HG02870 (cell line): Measurements from ENCODE around the gene PHLDA3.
"Not testable (repeated sequence)": the region's sequence is repeated elsewhere in the genome, so short reads cannot be mapped to it uniquely, and the experiment has no call there.

Source experiments
- ATAC-seq: cut with Tn5 transposase; IDR thresholded peaks from one replicate; pipeline ENCODE4 v1.9.1; 2021; ENCODE audit warnings: mild to moderate bottlenecking, moderate library complexity; ENCODE audit not compliant: unreplicated experiment

PHLDA3 gene

DNA sequence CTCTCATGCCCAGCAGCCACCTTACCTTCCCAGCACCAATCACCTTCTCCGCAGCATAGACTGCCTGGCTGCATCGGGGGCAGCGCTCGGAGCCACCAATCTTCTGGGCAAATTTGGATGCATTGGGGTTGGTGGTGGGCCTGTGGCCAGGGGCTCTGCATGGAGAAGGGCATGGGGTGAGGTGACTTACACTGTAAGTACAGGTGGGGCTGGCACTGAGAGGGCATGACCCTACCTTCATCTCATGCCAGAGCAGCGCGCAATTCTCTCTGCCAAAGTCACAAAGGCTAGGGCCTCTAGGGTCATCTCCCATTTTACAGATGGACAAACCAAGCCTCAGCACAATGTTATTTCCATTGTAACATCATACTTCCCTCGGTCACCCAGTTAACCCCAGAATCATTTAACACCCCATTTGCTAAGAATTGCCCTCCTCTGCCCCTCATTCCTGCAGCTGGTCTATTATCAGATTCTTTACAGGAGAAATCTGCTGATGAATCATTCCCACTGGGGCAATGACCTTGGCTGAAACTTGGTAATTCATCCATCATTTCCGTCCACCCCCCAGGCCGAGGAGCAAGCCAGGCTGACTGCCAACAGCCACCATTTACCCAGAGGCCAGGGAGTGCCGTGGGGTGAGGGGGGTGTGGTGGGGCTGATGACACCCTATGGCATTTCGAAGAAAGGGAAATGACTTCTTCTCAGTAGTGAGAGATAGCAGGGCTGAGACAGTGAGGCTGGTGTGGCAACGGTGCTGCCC lies 20.0 kb upstream of the PHLDA3 start:
- no peak for ATAC-seq

DNA sequence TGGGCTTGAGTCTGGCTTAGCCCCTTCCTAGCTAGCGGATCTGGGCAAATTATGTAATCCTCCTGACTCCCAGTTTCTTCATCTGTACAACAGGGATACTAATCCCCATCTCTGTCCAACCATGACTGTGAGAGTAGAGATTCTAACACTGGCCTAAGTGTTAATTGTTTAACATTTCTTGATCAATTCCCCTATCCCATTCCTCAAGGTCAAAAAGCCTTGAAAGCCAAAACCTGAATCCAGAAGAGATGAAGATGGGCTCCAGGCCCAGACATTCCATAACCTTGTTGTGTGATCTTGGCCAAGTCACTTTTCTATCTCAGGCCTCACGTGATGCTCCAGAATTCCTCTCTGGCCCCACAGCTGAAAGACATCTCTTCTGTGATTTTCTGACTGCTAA lies 18.8 kb upstream of the PHLDA3 start:
- no peak for ATAC-seq

DNA sequence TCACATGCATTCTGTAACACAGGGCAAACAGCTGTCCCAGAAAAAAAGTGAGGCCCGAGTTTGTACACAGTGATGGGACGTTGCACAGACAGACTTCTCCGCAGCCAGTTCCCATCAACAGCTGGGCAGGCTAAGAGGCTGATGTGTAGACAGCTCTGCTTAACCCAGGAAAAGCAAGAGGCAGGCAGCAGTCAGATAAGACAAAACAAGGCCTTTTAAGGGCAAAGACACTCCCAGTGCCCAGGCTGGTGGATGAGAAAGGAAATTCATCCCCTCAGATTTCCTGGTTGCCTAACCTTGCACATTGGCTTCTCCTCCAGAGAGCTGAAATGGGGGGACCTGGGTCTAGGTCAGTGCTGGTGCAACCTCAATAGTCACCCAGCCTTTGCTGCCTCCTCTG lies 17.2 kb upstream of the PHLDA3 start:
- no peak for ATAC-seq

DNA sequence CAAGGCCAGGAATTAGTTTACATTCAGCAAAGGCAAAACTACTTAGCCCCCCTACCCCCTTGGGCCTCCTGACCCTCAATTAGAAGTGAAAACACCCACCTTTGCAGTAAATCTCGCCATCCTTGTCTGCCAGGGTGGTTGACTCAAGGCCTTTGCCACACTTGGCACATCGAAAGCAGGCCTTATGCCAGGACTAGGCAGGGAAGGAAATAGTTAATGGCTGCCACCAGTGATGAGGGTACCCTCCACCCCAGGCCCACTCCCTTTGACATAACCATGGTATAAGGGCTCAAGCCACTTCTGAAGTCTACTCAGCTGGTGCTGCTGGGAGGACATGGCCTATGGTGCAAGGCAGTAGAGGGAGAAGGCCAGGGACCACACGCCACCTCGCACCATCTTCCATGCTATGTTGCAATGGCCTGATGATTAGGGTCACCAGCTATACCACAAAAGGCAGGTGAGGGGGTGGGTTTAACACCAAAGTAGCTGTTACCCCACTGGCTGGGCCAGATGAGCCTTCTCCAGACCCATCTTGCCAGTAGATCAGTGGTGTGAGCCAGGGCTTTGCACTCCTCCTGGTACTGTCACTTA lies 16.3 kb upstream of the PHLDA3 start:
- no peak for ATAC-seq

DNA sequence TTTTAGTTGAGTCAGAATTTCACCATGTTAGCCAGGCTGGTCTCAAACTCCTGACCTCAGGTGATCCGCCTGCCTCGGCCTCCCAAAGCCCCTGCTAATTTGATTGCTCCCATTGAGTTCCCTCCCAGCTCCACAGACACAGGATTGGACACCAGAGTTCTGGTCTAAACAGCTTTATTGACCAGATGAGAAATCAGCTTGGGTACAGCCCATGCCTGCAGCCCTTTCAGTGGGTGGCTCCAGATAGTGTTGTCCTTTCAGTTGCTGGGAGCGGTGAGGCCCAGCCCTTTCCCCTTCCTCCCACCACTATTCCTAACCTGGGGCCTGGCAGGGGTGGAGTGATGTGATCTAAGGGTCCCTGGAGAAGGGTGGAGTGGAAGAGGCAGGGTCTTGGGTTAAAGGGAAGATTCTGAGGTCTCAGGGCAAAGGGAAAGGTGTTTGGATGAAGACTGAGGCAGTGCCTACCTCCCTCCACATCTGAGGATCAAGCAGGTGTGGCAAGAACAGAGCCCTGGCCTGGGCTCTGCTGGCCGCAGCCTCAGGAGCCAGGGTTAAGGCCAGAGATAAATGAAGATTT lies 14.5 kb upstream of the PHLDA3 start:
- ATAC-seq: no peak

DNA sequence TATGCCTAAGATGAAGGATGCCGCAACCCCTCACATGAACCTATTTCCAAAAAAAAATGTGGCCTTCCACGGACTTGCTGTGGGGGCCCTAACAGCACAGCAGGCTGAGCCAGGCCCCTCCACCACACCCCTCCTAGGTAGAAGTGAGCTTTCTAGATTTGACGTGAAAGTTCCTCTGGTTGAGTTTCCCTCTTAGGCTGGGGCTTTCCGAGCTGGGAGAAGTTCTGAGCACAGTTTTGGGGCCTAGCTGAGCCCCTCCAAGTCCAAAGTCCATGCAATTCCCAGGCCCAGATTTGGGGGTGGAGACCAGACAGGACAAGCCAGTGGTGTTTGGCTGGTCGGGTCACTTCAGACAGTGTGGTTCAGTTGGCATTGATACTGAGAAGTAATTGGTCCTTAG lies 13.8 kb upstream of the PHLDA3 start:
- ATAC-seq: peak; percentile 72

DNA sequence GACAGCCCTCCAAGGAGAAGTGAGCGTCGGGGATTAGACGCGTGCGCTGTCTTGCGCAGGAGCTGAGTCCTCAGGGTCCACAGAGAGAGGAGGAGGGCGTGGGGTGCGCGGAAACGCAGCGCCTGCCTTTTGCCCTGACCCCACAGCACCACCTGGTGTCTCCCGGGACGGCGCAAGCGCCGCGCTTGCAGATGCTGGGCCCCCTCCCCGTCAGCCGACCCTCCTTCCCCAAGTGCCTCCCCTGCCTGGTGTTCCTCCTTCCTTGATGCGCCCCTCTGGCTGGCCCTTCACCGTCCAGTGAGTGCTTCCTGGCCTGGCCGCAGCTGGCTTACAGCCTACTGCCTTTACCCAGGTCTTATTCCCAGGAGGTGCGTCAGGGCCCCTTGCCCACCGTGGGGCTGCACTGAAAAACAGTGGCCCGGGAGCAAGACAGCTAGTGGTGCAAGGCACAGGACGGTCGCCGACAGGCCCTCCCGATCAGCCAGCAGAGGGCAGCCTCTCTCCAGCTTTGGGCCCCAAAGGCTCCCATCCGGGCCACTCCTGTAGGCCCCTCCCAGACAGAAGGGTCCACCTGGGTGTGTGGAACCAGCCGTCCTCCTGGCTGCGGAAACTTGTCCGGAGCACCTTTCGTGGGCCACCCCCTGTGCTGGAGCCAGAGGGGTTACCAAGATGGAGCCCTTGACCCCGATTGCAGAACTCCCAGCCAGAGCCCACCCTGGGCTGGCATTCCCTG lies 12.9 kb upstream of the PHLDA3 start:
- peak; percentile 66 for ATAC-seq

DNA sequence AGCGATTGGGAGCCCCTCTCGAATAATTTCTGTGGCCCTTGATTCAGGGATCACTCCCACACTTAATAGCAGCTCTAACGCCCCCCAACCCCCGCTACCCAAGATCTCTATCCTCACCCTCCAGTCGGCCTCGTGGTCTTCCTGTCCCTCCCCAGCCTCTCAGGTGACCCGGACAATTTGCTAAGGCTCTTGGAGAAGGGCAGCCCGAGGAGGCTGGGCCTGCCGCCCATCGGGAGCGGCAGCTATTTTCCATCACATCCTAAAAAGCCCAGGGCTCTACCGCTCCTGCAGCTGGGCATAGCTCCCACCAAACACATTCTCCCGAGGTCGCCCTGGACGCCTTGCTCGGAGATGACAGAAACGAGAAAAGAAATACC lies 12.0 kb upstream of the PHLDA3 start:
- no peak for ATAC-seq

DNA sequence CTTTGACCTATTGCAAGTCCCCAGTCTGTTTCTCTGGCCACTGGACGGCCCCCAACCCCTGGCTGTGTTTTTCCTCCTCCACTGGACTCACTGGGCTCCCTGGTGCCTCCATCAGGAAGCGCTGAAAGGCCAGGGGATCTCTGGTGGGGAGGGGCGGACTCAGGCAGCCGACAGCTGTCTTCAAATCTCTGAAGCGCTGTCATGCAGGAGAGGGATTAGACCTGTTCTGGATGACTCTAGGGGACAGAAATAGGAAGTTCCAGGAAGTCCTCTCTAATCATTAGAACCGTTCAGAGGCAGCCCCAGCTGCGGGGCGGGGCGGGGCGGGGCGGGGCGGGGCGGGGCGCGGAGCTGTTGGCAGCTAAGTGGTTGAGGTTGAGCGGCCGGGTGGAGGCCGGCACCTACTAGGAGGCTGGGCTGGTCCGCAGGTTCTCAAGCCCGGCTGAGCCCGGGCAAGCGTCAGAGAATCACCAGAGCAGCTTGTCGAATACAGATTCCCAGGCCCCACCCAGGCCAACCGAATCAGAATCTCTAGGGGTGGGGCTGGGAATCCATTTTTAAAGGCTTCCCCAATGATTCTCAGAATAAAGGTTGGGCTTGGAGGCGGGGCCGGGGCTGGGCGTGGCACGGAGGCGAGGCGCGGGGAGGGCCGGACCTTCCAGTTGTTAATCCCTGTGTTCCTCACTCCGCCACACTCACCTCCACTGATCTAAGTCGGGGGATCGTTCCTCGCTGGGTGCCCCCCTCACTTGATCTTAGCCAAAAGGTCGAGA lies 11.4 kb upstream of the PHLDA3 start:
- no peak for ATAC-seq

DNA sequence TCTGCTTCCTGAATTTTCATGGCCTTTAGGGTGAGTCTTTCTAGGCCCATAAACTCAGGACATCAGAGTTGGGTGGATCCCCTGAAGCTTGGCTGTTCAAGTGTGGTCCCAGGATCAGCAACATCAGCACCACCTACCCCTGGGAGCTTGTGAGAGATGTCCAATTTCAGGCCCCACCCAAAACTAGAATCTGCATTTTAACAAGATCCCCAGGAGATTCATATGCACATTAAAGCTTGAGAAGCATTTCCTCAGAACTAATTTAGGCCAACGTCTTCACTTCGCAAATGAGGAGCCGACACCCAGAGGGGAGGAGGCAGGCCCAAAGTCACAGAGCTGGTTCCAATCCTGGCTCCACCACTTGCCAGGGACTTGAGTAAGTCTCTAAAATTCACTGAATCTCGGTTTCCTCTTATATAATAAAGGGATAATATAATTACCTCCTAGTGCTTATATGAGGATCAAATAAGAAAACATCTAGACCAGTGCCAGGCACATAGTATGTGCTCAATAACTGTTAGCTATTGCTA lies 10.3 kb upstream of the PHLDA3 start:
- ATAC-seq: no peak

DNA sequence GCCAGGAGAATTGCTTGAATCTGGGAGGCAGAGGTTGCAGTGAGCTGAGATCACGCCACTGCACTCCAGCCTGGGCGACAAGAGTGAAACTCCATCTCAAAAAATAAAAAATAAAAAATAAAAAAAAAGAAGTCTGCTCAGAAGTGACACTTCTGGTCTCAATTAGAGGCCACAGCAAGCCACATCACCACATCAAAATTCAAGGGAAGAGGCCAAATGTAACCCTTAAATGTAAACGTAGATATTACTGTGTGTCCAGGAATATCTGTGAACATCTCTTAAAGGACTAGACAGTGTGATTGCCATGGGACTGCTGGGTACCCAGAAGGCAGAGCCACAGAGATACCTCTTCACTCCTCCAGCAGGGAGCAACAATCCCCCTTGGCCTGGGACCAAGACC lies 9.7 kb upstream of the PHLDA3 start:
- not testable (repeated sequence) for ATAC-seq

DNA sequence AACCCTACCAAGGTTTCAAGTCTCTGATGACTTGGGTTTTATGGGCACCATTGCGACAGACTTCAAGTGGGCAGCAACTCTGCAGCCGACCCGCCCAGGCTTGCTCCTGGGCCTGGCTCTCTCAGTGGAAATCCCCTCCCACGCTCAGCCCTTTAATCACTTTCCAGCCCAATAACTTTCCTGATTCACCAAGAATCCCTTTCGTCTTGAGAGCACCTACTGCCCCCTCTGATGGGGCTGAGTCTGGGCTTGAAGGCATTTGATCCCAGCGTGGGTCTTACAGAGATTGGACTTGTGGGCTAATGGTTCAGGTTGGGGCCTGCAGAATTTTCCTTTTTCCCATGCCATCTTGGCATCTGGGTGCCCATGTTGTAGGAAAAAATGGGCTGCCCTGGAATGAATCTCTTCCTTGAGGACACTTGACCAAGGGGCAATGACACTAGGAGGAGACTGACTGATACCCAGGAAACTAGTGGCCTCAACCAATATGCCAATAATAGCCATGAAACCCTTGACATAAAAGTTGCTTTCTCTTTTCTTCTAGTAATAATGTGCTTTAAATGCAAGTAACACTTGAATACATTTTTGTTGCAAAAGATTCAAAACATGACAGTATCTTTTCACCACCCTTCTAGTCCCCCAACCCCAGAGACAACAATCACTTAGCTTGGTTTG lies 7.8 kb upstream of the PHLDA3 start:
- ATAC-seq: no peak

DNA sequence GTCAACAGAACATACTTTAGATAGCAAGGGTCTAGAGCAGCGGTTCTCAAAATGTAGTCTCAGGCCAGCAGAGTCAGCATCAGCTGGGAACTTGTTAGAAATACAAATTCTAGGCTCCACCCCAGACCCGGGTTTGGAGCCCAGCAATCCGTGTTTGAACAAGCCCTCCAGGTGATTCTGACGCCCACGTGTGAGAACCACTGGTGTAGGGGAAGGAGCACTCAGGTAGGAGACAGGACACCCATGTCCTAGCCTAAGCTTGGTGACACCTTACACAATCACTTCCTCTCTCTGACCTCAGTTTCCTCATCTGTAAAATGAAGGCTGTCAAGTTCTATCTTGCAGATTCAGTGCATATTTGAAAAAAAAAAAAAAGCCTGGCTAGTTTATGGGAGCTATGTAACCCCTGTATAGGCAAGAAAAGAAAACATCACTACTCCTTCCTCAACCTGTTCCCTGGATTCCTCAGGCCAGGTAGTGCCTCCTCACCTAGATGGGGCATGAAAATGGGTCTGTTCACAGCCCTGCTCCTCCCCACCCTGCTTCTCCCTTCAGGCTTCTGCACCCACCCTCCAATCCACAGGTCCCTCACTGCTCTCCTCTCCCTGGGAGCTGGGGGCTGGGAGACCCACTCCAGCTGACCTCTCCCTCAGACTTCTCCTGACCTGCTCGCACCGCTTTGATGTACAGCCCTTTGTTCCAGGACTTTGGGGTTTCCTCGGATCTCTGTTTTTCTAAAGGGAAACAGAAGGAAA lies 7.1 kb upstream of the PHLDA3 start:
- ATAC-seq: no peak

DNA sequence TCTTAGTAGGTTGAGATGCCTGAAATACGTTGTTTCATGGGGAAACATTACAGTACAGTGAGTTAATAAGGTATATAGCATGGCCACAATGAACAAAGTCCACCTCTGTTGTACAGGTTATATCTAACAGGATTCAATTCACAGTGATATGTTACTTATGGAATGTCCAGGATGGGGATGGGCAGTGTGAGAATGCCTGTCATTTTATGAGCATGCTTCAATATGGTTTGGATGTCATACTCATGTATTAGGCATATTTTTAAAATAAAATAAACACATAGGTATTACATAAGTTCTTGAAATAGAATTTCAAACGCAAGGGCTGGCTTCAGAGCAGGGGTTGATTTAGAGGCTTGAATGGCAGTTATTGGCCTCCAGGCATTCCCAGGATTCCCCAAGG lies 6.1 kb upstream of the PHLDA3 start:
- no peak for ATAC-seq

DNA sequence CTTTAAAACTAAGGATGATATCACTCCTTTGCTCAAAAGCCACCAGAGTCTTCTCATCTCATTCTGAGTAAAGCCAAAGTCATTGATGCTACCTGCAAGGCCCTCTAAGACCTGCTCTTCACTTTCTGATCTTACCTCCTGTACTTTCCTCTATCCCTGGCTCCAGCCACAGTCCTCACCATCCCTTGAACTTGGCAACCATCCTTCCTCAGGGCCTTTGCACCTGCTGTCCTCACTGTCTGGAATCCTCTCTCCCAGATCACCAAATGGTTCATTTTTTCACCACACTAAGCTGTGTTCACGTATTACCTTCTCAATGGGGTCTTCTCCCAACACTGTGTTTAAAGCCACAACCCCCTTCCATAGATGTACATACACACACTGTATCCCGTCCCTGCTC lies 4.3 kb upstream of the PHLDA3 start:
- ATAC-seq: no peak

DNA sequence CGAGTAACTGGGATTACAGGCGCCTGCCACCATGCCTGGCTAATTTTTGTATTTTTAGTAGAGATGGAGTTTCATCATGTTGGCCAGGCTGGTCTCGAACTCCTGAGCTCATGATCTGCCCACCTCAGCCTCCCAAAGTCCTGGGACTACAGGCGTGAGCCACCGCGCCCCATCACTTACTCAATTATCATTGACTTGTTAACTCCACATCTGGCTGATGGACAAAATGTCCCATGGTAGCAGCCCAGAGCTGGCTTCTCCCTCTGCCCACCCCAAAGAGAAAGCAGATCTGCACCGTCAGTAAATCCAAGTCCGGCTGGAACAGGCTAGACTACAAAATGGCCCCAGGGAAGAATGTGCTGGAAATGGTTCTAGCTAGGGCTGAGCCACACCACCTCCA lies 3.3 kb upstream of the PHLDA3 start:
- ATAC-seq: not testable (repeated sequence)

DNA sequence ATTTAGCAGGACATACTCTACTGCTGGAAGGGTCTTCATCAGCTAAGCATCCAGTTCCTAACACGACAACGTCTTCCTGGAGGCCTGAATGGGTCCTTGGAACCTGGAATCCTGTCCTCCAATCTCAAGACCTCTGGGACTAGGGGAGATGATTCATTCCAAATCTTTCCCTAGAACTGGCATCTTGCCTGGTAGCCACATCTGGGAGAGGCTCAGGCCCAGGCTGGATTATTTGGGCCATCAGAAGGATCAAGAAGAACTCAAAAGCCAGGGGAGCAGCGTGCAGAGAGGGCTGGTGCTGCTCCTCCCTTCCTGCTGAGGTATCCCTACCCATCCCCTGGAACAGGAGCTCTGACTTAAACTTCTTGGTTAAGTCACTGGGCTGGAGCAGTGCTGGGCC lies 2.8 kb upstream of the PHLDA3 start:
- ATAC-seq: no peak

DNA sequence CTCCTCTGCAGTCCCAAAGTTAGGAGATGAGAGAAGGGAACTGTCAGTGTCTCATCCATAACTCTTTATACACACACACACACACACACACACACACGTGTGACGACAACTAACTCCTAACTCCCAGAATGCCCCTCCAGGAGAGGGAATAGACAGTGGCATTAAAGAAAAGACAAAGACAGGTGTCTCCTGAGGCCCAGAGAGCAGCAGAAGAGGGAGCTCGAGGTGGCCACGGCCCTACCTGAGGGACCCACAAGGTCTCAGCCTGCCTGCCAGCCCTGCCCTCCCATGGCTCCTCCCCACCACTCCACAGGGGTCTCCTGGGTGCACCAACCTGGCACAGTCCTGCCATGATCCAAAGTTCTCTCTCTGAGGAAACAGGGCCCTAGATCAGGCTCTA lies 1.6 kb upstream of the PHLDA3 start:
- no peak for ATAC-seq

DNA sequence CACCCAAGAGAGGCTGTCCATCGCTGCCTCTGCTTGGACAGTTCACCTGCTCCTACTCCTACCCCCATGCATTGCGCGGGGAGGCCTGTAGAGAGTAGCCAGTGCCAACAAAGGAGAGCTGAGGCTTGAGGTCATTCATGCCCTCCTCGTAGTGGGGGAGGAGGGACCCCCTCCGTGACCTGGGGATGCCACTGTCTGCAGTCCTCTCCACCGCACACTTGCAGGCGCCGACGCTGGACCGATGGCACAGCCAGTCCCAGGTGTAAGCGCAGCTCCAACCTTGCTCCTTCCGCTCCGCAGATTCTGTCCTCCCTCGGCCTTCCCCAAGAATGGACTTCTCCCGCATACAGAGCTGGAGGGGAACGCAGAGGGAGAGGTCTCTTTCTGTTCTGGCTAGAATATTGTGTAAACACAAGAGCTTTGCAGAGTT lies 672 bp upstream of the PHLDA3 start:
- ATAC-seq: no peak

DNA sequence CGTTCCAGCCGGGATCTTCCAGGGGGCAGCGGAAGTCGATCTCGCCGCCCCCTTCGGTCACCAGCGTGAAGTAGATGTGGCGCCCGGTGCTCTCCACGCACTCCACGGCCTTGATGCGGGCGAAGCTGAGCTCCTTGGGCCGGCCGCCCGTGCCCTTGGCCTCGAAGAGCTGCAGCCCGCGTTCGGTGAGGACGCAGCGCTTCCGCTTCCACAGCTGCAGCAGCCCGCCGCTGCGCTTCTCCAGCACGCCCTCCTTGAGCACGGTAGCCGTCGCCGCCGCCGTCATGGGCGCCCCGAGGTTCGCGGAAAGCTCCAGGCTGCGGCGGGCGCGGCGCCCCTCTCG lies 516 bp downstream of the PHLDA3 start:
- ATAC-seq: peak; percentile 29
